HEK293 (cell line): ENCODE data around the gene BMX.

Experiments used
- EGR2 ChIP-seq: fragments of 450-650 bp; formaldehyde crosslinking; IDR thresholded peaks from 2 replicates; pipeline ENCODE4 v1.5.1; 2016; ENCODE audit warnings: low read depth, missing biosample characterization, missing genetic modification characterization
- HOXC10 ChIP-seq: sonication (generic); formaldehyde crosslinking; IDR thresholded peaks from 2 replicates; pipeline ENCODE4 v1.8.1; 2023; ENCODE audit warnings: mild to moderate bottlenecking, missing genetic modification reagents
- KLF7 ChIP-seq: fragments of 450-650 bp; formaldehyde crosslinking; IDR thresholded peaks from 2 replicates; pipeline ENCODE4 v1.5.1; 2016; ENCODE audit warnings: missing biosample characterization, missing genetic modification characterization, borderline replicate concordance
- MYNN ChIP-seq: fragments of 450-650 bp; formaldehyde crosslinking; IDR thresholded peaks from 2 replicates; pipeline ENCODE4 v1.5.1; 2016; ENCODE audit warnings: missing biosample characterization, missing genetic modification characterization, borderline replicate concordance
- PRDM1 ChIP-seq: fragments of 450-650 bp; formaldehyde crosslinking; IDR thresholded peaks from 2 replicates; pipeline ENCODE4; 2016; ENCODE audit warnings: missing biosample characterization, missing genetic modification characterization
- SALL2 ChIP-seq: fragments of 450-650 bp; formaldehyde crosslinking; IDR thresholded peaks from 2 replicates; pipeline ENCODE4 v1.5.0; 2017; ENCODE audit warnings: missing biosample characterization, mild to moderate bottlenecking, missing genetic modification characterization, borderline replicate concordance
- SCRT1 ChIP-seq: fragments of 450-650 bp; formaldehyde crosslinking; IDR thresholded peaks from 2 replicates; pipeline ENCODE4 v1.5.1; 2016; ENCODE audit warnings: missing biosample characterization, missing genetic modification characterization, borderline replicate concordance
- SP2 ChIP-seq: fragments of 450-650 bp; formaldehyde crosslinking; IDR thresholded peaks from 2 replicates; pipeline ENCODE4 v1.5.1; 2016; ENCODE audit warnings: missing biosample characterization, missing genetic modification characterization
- ZBTB48 ChIP-seq: fragments of 450-650 bp; formaldehyde crosslinking; IDR thresholded peaks from 2 replicates; pipeline ENCODE4 v1.5.1; 2016; ENCODE audit warnings: missing biosample characterization, missing genetic modification characterization
- ZBTB6 ChIP-seq: fragments of 450-650 bp; formaldehyde crosslinking; IDR thresholded peaks from 2 replicates; pipeline ENCODE4 v1.5.1; 2017; ENCODE audit warnings: missing biosample characterization, missing genetic modification characterization
- ZEB2 ChIP-seq: fragments of 450-650 bp; formaldehyde crosslinking; IDR thresholded peaks from 2 replicates; pipeline ENCODE4 v1.5.1; 2016; ENCODE audit warnings: missing biosample characterization, missing genetic modification characterization
- ZNF148 ChIP-seq: fragments of 450-650 bp; formaldehyde crosslinking; IDR thresholded peaks from 2 replicates; pipeline ENCODE4 v1.5.0; 2017; ENCODE audit warnings: missing biosample characterization, missing genetic modification characterization, borderline replicate concordance
- ZNF155 ChIP-seq: fragments of 450-650 bp; formaldehyde crosslinking; IDR thresholded peaks from 2 replicates; pipeline ENCODE4 v1.5.1; 2016; ENCODE audit warnings: missing biosample characterization, missing genetic modification characterization
- ZNF211 ChIP-seq: fragments of 450-650 bp; formaldehyde crosslinking; IDR thresholded peaks from 2 replicates; pipeline ENCODE4 v1.5.1; 2016; ENCODE audit warnings: low read depth, missing biosample characterization, missing genetic modification characterization
- ZNF23 ChIP-seq: fragments of 450-650 bp; formaldehyde crosslinking; IDR thresholded peaks from 2 replicates; pipeline ENCODE4 v1.5.1; 2016; ENCODE audit warnings: missing biosample characterization, missing genetic modification characterization, borderline replicate concordance
- ZNF239 ChIP-seq: fragments of 450-650 bp; formaldehyde crosslinking; IDR thresholded peaks from 2 replicates; pipeline ENCODE4 v1.5.1; 2016; ENCODE audit warnings: missing biosample characterization, missing genetic modification characterization
- ZNF37A ChIP-seq: fragments of 450-650 bp; IDR thresholded peaks from 2 replicates; pipeline ENCODE4 v1.5.1; 2018; ENCODE audit warnings: missing biosample characterization, missing genetic modification characterization
- ZNF423 ChIP-seq: fragments of 450-650 bp; formaldehyde crosslinking; IDR thresholded peaks from 2 replicates; pipeline ENCODE4 v1.5.1; 2016; ENCODE audit warnings: missing biosample characterization, missing genetic modification characterization
- ZNF449 ChIP-seq: fragments of 450-650 bp; formaldehyde crosslinking; IDR thresholded peaks from 2 replicates; pipeline ENCODE4 v1.5.1; 2017; ENCODE audit warnings: missing biosample characterization, mild to moderate bottlenecking, missing genetic modification characterization, moderate library complexity
- ZNF530 ChIP-seq: fragments of 450-650 bp; formaldehyde crosslinking; IDR thresholded peaks from 2 replicates; pipeline ENCODE4 v1.5.1; 2016; ENCODE audit warnings: low read depth, missing biosample characterization, missing genetic modification characterization
- ZNF623 ChIP-seq: fragments of 450-650 bp; formaldehyde crosslinking; IDR thresholded peaks from 2 replicates; pipeline ENCODE4 v1.5.1; 2016; ENCODE audit warnings: missing biosample characterization, missing genetic modification characterization
- ZNF660 ChIP-seq: fragments of 450-650 bp; IDR thresholded peaks from 2 replicates; pipeline ENCODE4 v1.5.1; 2018; ENCODE audit warnings: missing biosample characterization, mild to moderate bottlenecking, missing genetic modification characterization
- ZNF76 ChIP-seq: fragments of 450-650 bp; formaldehyde crosslinking; IDR thresholded peaks from 2 replicates; pipeline ENCODE4; 2016; ENCODE audit warnings: low read depth, missing biosample characterization, missing genetic modification characterization, borderline replicate concordance
- ZSCAN16 ChIP-seq: fragments of 450-650 bp; formaldehyde crosslinking; IDR thresholded peaks from 2 replicates; pipeline ENCODE4 v1.5.1; 2016; ENCODE audit warnings: missing biosample characterization, missing genetic modification characterization
- TF ChIP-seq, protein P1 (sequence below): sonication (generic); formaldehyde crosslinking; IDR thresholded peaks from 2 replicates; pipeline ENCODE4 v1.8.1; 2022; ENCODE audit warnings: mild to moderate bottlenecking, moderate library complexity, missing genetic modification reagents
- TF ChIP-seq, protein P2 (sequence below): fragments of 450-650 bp; formaldehyde crosslinking; IDR thresholded peaks from 2 replicates; pipeline ENCODE4 v1.5.1; 2016; ENCODE audit warnings: missing biosample characterization, missing genetic modification characterization
- TF ChIP-seq, protein P3 (sequence below): fragments of 450-650 bp; formaldehyde crosslinking; IDR thresholded peaks from 2 replicates; pipeline ENCODE4 v1.5.1; 2016; ENCODE audit warnings: missing biosample characterization, missing genetic modification characterization
- TF ChIP-seq, protein P4 (sequence below): fragments of 450-650 bp; formaldehyde crosslinking; IDR thresholded peaks from 2 replicates; pipeline ENCODE4 v1.5.1; 2016; ENCODE audit warnings: missing biosample characterization, missing genetic modification characterization, borderline replicate concordance

The BMX gene

DNA sequence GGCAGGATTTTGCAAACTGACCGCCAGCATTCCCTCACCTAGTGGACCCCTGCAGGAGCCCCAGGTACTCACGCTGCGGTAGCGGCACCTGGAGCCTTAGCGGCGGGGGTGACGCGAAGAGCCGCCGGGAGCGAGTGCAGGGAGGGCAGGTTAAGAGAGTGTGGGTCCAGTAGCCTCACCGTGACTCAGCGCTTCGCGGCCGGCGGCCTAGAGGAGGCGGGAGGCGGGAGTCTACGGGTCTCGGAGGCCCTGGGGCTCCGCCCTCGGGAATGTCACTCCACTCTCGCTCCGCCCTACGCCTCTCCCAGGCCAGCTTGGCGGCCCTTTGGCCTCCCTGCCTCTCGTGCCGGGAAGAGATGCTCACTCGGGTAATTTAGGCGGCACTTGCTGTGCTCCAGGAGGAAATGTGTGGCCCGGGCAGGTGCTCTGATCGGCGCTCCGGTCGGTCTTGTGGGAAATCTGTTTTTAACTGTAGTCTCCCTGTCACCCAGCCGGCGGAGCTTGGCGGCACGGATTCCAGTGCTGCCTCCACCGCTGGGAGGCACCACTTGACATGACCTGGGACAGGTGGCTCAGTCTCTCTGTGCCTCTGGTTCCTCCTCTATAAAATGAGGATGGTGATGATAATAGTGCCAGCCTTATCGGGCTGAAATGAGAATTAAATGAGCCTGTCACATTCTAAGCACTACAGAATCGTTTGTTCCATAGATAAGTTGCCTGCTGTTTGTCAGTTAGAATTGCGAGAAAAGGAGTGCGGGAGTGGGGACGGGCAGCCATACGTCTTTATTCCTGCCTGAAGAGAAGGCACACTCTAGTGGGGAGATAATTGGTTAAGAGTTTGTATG is 7.3 kb upstream of the BMX start, which contains the start of gene PIR (continued):
- TF ChIP-seq ZNF211 (tag by site-specific recombination) (no peak), MYNN (tag by site-specific recombination) (no peak), ZSCAN16 (tag by site-specific recombination) (no peak), SCRT1 (tag by site-specific recombination) (no peak), ZNF37A (tag by site-specific recombination) (no peak), ZNF449 (tag by site-specific recombination) (no peak), SALL2 (tag by site-specific recombination) (no peak), ZBTB6 (tag by site-specific recombination) (no peak), KLF7 (tag by site-specific recombination) (no peak), EGR2 (tag by site-specific recombination) (no peak), ZNF23 (tag by site-specific recombination) (no peak), SP2 (peak; percentile 73), ZNF239 (tag by site-specific recombination) (no peak), ZNF530 (tag by site-specific recombination) (no peak), ZNF155 (tag by site-specific recombination) (no peak), PRDM1 (no peak), HOXC10 (CRISPR knock-in tag) (no peak), ZNF76 (tag by site-specific recombination) (no peak), ZBTB48 (tag by site-specific recombination) (no peak), ZNF423 (tag by site-specific recombination) (no peak), ZNF623 (tag by site-specific recombination) (no peak), ZNF148 (tag by site-specific recombination) (no peak), ZNF660 (tag by site-specific recombination) (no peak), ZEB2 (tag by site-specific recombination) (0 out of 2 replicates have a peak, but pooled peaks have one; percentile 18)
- TF ChIP-seq, protein P1, sequence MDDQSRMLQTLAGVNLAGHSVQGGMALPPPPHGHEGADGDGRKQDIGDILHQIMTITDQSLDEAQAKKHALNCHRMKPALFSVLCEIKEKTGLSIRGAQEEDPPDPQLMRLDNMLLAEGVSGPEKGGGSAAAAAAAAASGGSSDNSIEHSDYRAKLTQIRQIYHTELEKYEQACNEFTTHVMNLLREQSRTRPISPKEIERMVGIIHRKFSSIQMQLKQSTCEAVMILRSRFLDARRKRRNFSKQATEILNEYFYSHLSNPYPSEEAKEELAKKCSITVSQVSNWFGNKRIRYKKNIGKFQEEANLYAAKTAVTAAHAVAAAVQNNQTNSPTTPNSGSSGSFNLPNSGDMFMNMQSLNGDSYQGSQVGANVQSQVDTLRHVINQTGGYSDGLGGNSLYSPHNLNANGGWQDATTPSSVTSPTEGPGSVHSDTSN, result no peak
- TF ChIP-seq, protein P2, sequence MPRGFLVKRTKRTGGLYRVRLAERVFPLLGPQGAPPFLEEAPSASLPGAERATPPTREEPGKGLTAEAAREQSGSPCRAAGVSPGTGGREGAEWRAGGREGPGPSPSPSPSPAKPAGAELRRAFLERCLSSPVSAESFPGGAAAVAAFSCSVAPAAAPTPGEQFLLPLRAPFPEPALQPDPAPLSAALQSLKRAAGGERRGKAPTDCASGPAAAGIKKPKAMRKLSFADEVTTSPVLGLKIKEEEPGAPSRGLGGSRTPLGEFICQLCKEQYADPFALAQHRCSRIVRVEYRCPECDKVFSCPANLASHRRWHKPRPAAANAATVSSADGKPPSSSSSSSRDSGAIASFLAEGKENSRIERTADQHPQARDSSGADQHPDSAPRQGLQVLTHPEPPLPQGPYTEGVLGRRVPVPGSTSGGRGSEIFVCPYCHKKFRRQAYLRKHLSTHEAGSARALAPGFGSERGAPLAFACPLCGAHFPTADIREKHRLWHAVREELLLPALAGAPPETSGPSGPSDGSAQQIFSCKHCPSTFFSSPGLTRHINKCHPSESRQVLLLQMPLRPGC (tag by site-specific recombination), result no peak
- TF ChIP-seq, protein P3, sequence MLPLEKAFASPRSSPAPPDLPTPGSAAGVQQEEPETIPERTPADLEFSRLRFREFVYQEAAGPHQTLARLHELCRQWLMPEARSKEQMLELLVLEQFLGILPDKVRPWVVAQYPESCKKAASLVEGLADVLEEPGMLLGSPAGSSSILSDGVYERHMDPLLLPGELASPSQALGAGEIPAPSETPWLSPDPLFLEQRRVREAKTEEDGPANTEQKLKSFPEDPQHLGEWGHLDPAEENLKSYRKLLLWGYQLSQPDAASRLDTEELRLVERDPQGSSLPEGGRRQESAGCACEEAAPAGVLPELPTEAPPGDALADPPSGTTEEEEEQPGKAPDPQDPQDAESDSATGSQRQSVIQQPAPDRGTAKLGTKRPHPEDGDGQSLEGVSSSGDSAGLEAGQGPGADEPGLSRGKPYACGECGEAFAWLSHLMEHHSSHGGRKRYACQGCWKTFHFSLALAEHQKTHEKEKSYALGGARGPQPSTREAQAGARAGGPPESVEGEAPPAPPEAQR (tag by site-specific recombination), result no peak
- TF ChIP-seq, protein P4, sequence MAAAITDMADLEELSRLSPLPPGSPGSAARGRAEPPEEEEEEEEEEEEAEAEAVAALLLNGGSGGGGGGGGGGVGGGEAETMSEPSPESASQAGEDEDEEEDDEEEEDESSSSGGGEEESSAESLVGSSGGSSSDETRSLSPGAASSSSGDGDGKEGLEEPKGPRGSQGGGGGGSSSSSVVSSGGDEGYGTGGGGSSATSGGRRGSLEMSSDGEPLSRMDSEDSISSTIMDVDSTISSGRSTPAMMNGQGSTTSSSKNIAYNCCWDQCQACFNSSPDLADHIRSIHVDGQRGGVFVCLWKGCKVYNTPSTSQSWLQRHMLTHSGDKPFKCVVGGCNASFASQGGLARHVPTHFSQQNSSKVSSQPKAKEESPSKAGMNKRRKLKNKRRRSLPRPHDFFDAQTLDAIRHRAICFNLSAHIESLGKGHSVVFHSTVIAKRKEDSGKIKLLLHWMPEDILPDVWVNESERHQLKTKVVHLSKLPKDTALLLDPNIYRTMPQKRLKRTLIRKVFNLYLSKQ (tag by site-specific recombination), result no peak
